Skeletal muscle cell (primary cell): Measurements from ENCODE around the gene HARS2.
"Not testable (repeated sequence)": the region's sequence is repeated elsewhere in the genome, so short reads cannot be mapped to it uniquely, and the experiment has no call there.

ENCODE experiments used
- DNase-seq: peaks from one replicate; pipeline ENCODE4 v3.0.0-alpha.2; 2010; ENCODE audit warnings: low read depth
- H3K4me3 ChIP-seq: 2 replicates; pipeline ENCODE4 v1.5.1; 2011; ENCODE audit warnings: low read depth, mild to moderate bottlenecking, control low read depth, low read length, moderate library complexity

Gene HARS2, protein sequence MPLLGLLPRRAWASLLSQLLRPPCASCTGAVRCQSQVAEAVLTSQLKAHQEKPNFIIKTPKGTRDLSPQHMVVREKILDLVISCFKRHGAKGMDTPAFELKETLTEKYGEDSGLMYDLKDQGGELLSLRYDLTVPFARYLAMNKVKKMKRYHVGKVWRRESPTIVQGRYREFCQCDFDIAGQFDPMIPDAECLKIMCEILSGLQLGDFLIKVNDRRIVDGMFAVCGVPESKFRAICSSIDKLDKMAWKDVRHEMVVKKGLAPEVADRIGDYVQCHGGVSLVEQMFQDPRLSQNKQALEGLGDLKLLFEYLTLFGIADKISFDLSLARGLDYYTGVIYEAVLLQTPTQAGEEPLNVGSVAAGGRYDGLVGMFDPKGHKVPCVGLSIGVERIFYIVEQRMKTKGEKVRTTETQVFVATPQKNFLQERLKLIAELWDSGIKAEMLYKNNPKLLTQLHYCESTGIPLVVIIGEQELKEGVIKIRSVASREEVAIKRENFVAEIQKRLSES

DNA sequence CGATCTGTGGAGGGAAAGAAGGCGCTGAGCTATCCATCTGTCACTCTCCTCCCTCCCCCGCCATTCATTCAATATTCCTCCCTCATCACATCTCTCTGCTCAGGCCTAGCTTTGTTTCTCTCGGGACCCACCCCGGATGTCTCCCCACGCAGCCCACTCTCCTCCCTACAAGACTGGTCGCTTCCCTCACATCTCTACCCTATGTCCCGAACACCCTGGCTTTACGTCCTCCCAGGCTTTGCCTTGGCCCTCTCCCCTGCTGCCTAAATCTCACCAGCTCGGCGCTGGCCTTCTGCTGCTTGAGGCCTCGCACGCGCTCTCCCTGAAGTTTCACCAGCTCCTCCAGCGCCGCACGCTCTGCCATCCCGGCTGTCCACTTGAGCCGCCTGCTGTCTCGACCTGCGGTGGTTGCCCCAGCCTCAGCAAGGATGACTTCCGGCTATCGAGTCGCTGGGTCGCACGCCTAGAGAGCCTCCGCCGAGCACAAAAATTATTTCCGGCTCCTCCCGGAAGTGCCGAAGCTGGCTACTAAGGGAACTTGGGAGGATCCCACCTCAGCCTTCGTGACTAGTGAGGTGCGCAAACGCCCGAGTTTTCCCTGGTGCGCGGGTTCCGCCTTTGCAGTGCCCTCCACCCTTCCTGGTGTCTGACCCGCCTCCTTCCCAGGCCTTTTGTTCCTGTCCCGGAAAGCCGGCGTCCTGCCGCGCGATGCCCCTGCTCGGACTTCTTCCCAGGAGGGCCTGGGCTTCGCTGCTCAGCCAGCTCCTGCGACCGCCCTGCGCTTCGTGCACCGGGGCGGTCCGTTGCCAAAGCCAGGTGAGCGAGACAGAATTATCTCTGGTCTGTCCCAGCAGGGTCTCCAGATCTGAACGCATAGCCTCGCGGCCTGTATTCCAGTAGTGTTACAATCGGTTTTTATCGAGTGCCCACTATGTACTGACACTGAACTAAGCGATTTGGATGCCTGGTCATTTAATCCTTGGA is at the start of gene HARS2, which contains the start of gene HARS1:
HARS2 (plus strand) TSS at position 515 of the 984 bp plus-strand sequence; CDS start at position 709, 194 bp downstream.
HARS1 (minus strand) TSS at position 430 of the 984 bp plus-strand sequence; CDS start at position 364, 66 bp downstream.
- peak within 1 kb of the TSS; percentile 94 for H3K4me3 ChIP-seq

DNA sequence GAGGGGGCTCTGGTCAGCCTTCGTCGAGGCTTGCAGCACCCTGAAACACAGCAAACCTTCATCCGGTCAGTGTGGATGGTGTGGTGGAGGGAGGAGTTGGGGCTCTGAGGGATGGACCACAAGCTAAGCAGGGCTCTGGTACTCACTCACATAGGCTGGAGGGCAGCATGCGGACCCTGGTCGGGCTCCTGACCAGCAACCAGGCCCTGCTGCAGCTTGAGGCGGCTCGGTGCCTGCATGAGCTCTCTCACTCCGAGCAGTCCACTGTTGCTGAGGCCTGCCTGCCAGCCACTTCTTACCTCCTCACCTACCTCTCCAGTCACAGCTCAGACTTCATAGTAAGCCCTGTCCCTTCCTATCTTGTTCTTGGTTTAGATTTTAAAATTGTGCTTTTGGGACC is 49.5 kb upstream of the HARS2 start:
- DNase-seq: no peak
- no peak overlapping the region for H3K4me3 ChIP-seq

More for the DNA sequence above, at the start of gene HARS2, which contains the start of gene HARS1:
- DNase-seq: peak; percentile 83

DNA sequence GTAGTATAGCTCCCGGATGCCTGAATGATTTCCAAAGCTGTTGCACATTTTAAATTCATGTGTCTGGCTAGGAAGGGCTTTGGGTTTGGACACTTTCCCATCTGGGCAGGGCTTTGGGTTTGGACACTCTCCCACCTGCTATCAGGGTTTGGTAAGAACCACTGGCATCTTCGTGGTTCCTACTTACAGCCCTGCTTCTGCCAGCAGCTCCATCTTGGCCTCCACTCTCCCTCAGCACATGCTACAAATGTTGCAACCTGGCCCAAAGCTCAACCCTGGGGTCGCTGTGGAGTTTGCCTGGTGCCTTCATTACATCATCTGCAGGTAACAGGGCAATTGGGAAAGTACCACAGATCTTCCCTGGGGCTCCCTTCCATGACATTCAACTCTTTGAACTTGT is 48.5 kb upstream of the HARS2 start:
- no peak for DNase-seq
- no peak overlapping the region for H3K4me3 ChIP-seq

DNA sequence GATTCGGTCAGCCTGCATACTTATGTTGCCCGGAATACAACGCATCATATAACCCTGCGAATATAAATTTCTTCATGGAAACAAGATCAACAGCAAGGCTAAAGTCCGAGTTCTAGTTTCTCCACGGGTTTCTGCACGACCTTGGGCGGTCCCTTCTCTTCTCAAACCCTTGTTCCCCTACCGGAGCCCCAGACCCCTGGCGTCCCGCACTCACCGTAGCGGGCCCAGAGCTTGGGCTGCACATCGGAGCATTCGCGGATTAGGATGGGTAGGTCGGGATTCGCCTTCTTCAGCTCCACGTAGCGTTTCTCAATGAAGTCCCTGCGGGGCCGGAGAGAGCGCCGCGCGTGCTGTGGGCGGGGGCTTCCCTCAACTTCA is 44.2 kb upstream of the HARS2 start:
- DNase-seq: no peak
- peak overlapping the region; percentile 68 for H3K4me3 ChIP-seq

GRCh38 chr5:140658870-140659269 is 32.4 kb upstream of the HARS2 start:
- DNase-seq: no peak
- H3K4me3 ChIP-seq: no peak overlapping the region

DNA sequence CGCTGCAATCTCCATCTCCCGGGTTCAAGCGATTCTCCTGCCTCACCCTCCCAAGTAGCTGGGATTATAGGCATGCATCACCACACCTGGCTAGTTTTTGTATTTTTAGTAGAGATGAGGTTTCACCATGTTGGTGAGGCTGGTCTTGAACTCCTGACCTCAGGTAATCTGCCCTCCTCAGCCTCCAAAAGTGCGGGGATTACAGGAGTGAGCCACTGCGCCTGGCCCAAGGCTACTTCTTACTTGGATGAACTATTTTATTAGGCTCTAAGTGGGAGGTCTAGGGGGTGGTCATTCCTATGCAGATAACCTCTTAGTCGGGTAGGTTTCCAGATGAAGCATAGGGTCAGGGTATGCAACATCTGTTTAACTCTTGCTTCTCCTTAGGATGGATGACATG is 30.9 kb upstream of the HARS2 start:
- DNase-seq, H3K4me3 ChIP-seq: not testable (repeated sequence)

GRCh38 chr5:140664030-140664358 is 27.3 kb upstream of the HARS2 start:
- DNase-seq: no peak
- peak overlapping the region; percentile 97 for H3K4me3 ChIP-seq

- peak; percentile 69 for DNase-seq
- peak within 1 kb of the TSS; percentile 97 for H3K4me3 ChIP-seq
Observed at GRCh38 chr5:140664359-140665119, 26.7 kb upstream of the HARS2 start, which contains the start of gene WDR55. Gene WDR55 (plus strand): TSS chr5:140664904. CDS start chr5:140664913, 9 bp downstream.

DNA sequence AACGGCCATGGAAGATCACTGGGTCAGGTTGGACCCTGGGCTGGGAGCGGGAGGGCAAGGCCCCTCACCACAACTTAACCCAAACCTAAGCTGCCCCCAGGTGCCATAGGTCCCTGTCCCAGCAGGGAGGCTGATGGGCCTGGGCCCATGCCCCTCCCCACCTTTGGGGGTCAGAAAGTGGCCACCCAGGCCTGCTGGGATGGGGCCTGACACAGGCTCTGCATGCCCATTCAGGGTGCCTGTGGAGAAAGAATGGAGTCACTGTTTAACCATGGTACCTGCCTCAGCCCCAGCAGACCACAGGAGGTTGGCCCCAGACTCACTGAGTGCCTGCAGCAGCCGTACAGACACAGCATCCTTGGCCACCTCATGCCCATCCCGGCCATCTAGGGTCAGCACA is 20.2 kb upstream of the HARS2 start:
- H3K4me3 ChIP-seq, DNase-seq: not testable (repeated sequence)

DNA sequence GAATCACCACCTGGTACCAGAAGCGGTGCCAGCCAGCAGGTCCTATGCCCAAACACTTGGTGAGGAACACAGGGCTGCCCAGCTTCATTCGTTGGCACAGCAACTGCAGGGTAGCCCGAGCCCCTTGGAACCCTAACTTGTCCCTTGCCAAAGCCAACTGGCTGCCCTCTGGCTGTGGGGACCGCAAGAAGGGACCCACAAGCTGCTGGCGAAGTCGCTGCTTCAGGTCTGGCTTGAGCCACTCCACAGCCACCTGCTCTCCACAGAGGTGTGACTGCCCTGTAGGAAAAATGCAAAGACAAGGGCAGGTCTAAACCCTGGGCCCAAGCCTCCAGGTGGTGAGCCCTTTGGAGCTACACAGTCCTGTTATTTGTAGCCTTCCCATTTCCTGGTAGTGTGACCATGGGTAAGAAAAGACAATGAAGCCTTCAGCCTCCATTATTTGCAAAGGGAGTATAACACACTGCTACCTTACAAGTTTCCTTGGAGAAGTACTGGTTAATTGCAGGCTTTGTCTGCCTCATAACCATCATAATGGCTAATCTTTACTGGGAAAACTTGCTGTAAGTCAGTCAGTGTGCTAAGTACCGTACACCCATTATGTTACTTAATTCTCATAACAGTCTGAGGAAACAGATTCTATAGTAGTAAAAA is 19.7 kb upstream of the HARS2 start:
- DNase-seq: no peak
- no peak overlapping the region for H3K4me3 ChIP-seq

GRCh38 chr5:140672455-140673186 is 18.6 kb upstream of the HARS2 start:
- DNase-seq: no peak
- no peak overlapping the region for H3K4me3 ChIP-seq

GRCh38 chr5:140673187-140673976 is 17.9 kb upstream of the HARS2 start, which contains the start of gene DND1:
Gene DND1 (minus strand): TSS chr5:140673576. CDS start chr5:140673542, 34 bp downstream.
- no peak for DNase-seq
- no peak within 1 kb of the TSS for H3K4me3 ChIP-seq

- H3K4me3 ChIP-seq: no peak overlapping the region
- no peak for DNase-seq
Observed at GRCh38 chr5:140674211-140674610, 17.0 kb upstream of the HARS2 start.

- no peak for DNase-seq
- no peak overlapping the region for H3K4me3 ChIP-seq
Observed at GRCh38 chr5:140674629-140675028, 16.6 kb upstream of the HARS2 start.

DNA sequence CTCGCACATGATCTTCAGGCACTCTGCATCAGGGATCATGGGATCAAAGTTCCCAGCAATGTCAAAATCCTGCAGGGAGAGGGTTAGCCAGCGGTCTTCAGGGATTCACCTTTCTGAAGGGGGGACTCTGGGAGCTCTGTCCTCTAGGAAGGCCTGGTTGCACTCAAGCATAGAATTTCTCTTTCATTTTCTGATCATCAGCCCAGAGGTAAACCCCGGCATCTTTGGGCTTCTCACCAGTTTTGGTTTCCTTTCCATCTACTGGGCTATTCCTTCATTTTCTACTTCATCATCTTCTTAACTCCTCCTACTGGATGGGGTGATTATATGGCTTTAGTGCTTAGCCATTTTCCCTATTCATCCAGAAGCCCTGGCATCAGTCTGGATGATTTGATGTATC is 13.3 kb upstream of the HARS2 start:
- no peak for DNase-seq
- H3K4me3 ChIP-seq: no peak overlapping the region

DNA sequence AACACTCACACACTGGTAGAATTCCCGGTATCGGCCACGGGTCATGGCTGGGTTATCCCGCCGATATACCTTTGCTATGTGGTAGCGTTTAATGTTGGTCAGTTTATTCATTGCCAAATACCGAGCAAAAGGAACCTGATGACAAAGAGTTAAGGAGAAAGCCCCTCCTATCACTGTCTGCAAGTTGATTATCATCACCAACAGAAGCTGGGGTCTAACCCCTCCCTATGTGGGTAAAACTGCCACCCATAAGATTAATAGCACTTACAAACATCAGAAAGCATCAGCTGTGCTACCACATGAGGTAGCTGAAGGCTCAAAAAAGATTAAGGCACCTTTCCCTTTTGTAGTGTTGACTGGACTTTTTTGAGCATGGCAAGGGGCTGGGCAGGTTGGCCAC is 12.3 kb upstream of the HARS2 start:
- H3K4me3 ChIP-seq: no peak overlapping the region
- DNase-seq: no peak

DNA sequence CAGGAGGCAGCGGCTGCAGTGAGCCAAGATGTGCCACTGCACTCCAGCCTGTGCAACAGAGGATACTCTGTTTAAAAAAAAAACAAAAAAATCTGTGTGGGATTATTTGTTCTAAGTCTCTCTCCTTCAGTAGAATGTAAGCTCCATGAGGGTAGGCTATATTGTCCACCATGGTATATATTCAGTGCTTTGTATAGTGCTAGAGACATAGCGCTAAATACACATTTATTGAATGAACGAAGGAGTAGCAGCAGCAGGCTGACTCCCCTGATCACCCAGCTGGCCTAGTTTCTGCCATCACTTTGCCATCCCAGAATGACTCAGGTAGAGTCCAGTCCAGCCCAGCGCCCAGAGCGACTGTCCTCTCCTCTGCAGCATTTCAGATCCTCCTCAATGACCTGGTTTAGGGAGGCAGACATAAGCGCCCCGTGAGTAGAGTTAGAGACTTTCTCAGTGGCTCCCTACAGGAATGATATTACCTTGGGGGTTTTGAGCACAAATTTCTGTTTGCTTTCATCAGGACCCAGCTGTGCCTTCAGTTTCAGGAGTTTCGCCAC is 801 bp upstream of the HARS2 start:
- no peak for DNase-seq
- peak overlapping the region; percentile 94 for H3K4me3 ChIP-seq
